HG03354 (cell line): Measurements from ENCODE around the gene TMA7B.

Experiments
- ATAC-seq: cut with Tn5 transposase; IDR thresholded peaks from one replicate; pipeline ENCODE4 v1.9.1; 2021; ENCODE audit warnings: mild to moderate bottlenecking; ENCODE audit not compliant: unreplicated experiment, poor library complexity, severe bottlenecking

TMA7B gene

DNA sequence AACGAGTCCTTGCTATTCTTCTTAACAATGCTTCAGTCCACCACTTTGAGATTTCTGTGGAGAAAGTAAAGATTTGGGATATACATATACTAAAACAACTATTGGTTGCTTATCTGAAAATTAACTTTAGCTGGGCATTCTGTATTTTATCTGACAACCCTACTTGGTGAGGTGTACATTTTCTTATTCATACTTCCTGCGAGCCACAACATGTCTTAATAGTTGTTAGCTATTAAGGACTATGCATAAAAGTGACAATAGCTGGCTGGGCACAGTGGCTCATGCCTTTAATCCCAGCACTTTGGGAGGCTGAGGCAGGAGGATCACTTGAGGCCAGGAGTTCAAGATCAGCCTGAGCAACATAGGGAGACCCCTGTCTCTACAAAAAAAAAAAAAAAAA, 28.0 kb upstream of the TMA7B start:
- no peak for ATAC-seq

DNA sequence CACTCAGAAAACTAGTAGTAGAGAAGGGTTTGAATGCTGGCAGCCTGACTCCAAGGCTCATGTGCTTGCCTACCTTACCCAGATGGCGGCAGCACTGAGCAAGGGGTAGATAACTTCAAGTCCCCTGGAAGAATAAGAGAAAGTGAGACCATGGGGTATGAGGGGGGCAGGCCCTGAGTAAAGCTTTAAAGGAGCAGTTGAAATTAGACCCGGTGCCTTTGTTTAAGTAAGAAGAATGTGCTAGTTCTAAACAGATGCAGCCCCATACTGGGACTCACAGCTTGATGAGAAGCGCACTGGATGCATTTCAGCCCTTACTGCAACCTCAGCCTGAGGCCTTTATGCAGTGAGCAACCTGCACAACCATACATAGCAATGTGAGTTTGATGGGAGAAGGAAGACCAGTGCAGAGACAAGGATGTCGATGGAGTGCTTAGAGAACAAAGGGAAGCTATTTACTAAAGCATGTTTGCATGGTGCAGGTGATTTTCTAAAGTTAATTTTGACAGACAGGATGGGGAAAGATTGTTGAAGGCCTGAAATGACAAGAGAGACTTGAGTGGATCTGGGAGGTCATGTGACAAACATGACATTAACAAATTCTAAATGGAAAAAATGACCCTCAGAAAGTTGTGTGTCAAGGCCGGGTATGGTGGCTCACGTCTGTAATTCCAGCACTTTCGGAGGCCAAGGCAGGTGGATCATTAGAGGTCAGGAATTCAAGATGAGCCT, 27.1 kb upstream of the TMA7B start:
- ATAC-seq: no peak

GRCh38 chr22:39933741-39934140, 26.5 kb upstream of the TMA7B start:
- ATAC-seq: no peak

DNA sequence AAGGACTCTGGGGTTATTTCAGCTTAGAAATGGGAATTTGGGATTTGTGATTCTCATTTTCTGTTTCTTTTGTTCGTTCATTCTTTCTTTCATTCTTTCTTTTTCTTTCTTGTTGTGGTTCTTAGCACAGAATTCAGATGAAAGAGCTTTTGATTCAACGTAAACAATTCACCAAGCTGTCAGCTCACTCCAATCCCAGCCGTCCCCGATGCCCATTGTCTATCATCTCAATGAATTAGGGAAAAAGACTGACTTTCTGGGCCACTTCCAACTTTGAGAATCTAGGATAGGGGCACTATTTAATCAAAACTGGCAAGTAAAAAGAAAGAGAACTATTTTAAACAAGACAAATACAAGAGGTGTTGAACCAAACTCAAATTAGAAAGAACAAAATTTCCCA, 25.1 kb upstream of the TMA7B start:
- ATAC-seq: no peak

DNA sequence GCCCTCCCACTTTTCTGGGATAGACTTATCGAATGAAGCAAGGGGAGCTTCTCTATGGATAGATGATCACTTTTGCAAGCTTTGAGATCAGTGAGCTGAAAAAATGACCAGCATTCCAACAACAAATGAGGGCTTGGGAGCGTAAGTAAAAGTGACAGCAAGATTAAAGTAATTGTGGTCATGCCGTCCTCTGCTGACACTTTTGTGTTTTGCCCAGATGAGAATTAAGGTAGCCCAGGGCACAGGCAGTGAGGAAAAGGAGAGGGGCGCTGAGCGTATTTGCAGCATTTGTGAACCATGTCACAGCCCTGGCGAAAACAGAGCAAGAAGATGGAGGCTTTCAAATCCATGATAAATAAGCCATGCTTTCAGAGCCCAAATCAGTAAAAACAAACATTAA, 24.6 kb upstream of the TMA7B start:
- no peak for ATAC-seq

DNA sequence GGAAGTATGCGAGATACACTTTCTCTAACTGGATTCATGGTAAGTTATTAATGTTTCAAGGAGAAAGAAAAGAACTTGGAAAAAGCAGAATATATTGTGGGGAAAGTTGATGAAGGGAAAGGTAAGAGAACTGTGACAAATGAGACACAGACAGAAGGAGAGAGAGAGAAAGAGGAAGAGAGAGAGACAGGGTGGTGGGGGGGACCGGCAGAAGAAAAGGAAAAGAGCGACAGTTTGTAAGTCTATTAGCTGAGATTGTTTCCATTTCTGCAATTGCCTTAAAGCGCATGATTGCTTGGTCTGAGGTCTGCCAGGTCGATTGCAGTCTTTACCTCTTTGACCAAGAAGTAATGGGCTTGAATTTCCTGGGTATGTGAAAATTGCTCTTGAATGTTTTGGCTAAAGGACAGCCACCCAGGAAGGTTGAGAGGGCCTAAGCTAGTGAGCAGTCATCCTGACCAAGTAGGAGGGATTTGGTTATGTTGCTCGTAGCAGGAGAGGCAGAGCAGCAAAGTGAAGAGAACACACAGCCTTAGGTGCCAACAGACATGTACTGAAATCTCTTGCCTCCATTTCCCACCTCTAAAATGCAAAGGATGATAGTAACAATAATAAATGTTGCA, 23.6 kb upstream of the TMA7B start:
- no peak for ATAC-seq

- ATAC-seq: no peak
These were observed 22.3 kb upstream of the TMA7B start for GRCh38 chr22:39937906-39938305.

DNA sequence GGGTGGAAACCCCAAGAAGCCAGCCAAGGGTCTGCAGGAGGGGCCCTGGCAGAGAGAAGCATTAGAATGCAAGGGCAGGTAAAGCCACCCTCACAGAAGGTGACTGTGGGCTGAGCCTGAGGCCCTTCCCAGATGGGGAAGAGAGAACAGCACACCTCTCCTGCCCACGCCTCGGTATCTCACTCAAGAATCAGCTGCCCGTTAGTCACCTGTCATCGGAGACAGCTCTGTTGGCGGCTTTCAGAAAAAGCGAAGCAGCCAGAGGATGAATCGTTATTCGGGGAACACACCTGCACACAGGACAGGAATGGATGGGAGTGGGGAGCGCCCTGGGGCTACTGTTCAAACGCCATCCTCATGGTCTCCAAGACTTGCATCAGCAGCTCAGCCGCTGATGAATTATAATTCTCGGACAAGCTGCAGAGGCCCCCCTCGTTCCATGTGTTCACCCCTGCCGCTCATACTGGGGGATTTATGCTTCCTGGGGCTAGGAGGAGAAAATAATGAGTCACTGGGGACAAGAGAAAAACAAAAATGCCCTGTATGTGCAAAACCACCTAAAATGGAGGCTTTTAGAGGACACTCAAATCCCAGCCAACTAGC, 21.6 kb upstream of the TMA7B start:
- no peak for ATAC-seq

DNA sequence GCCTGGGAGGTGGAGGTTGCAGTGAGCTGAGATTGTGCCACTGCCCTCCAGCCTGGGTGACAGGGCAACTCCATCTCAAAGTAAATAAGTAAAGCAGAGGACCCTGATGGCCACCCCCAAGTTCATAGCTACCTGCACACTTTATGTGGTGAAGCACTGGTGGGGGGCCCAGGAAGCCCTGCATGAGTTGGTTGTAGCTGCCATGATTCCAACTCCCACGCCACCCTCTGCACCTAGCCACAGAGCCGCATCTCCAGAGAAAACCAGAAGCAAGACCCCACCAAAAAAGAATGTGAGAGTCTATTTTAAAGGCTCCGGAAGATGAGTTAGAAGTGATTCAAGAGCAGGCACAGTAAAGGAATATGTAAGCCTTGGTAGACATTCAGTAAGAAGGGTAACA, 20.4 kb upstream of the TMA7B start:
- ATAC-seq: no peak

DNA sequence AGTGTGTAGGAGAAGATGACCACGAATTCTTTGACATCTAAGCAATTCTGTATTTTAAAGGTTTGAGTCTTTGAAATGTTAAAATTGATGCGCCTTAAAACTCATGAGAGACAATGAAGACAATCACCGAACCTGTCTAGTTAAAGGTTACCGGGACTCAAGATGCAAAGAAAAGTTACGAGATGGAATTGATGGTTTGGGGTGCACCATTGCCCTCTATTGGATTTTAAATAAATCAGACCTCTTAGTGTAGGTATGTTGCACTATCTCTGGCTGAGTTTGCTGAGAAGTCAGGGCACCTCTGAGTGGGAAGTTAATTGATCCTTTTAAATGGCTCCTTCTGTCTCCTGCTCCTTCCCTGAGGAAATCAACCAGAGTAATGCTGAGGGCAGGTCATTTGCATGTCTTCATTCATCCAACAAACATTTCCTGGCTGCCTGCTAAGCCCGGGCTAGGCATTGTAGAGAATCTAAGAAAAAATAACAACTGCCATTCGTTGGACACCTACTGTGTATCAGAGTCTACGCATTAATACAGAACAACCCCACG, 19.4 kb upstream of the TMA7B start:
- no peak for ATAC-seq

DNA sequence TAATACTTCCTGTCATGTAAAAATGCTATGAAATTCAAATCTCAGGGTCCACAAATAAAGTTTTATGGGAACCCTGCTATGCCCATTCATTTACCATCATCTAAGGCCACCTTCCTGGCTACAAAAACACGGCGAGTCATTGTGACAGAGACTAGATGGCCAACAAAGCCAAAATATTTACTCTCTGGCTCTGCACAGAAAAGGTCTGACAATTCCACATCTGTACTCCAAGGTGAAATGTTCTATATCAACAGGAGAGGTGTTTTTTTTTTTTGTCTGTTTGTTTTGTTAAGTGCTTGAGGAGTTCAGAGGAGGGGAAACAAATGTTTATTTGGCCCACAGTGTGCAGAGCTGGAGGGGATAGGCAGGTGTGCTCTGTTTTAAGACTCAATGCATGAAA, 18.6 kb upstream of the TMA7B start:
- no peak for ATAC-seq

DNA sequence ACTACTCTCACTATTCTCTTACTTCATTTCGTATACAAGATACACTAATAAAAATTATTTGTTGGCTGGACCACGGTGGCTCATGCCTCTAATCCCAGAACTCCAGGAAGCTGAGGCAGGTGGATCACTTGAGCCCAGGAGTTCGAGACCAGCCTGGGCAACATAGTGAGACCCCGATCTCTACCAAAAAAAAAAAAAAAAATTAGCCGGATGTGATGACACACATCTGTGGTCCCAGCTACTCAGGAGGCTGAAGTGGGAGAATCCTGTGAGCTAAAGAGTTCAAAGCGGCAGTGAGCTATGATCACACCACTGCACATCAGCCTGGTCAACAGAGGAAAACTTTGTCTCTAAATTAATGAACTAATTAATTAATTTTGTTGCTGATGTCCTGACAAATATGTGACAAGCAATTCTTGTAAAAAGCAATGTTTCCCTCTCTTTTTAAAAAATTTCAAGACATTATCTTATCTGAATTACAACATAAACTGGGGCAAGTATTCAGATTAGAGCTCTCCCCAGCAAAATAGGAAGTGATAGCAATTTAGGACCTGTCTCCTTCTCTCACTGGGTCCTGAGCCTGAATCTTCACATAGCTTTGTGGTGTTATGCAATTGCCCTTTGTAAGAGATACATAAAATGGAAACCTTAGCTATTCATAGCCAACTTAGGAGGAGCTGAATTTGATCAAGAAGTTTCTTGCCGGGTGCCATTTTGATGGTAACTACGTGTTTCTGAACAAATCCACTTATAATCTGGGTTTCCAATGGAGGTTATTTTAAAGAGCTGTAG, 17.6 kb upstream of the TMA7B start:
- no peak for ATAC-seq

DNA sequence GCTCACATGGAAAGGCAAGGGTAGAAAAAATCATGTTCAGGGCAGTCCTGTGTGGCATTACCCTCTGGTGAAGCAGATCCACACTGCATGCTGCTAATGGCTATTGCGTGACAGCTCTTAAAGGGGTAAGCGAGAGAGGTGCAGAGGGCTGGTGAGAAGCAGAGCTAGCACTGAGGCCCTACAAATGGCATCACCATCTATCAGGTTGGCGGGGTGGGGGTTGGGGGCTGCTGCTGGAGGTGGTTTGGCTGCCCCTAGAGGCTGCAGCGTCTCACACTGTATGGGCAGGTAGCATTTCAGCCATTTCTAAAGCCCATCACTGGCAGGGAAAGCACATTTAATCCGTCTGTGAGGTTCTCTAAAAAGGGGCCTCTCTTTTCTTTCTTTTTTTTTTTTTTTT, 16.9 kb upstream of the TMA7B start:
- ATAC-seq: no peak

DNA sequence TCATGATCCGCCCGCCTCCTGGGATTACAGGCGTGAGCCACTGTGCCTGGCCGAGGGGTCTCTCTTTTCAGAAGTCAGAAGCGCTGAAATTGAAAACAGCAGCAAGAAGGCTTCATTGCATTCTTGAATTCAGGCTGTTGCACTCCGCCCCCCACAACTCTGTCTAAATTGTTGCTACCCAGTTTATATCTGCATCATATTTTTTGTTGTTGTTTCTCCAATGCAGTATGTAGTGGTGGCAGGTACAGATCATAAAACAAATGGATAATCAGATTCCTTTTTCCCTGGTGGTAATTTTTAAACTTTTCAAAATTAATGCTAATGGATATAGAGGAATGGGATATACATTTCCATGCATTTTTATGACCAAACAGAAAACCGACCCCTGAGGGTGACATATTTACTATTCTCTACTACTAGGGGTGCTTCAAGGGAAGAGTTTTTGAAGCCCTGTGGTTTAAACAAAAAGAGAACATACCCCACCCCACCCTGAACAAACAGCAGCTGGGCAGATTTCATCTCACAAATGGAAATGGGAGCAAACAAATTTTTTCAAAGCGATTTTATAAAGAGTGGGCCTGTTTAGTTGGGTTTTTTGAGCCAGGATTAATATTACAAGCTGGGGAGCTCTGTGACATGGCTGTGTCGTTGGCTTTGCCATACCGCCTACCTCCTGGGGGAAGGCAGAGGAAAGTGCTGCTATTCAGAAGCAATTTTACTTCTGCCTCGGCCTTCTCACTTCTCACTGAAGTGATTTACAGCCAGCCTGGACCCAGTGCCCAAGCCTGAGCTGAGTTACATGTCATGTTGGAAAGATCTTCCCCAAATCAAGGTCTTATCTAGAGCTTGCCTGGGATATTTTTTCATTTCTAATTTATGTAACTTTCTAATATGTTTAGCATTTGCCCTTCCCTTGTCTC, 16.0 kb upstream of the TMA7B start:
- ATAC-seq: no peak

DNA sequence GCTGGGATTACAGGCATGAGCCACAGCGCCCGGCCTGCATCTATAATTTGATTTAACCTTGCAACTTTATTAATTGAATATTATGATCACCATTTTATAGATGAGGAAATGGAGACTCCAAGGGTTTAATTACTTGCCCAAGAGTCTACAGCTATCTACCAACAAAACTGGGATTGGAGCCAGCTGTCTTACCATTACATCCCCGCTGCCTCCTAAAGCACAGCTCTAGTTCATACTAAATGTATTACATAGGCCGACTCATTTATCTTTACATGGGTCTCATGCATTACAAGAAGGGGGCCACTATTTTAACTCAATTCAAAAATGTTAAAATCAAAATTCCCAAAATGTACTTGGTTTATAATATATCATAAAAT, 14.1 kb upstream of the TMA7B start:
- ATAC-seq: no peak

- no peak for ATAC-seq
These were observed 13.5 kb upstream of the TMA7B start for GRCh38 chr22:39946503-39947219.

- no peak for ATAC-seq
These were observed 12.7 kb upstream of the TMA7B start for GRCh38 chr22:39947220-39948216.
